T-cell (primary cell): Measurements from ENCODE around the gene S100Z. TPM values are rescaled to one million over a fixed set of nuclear protein-coding genes. Genes with fewer than 3 reads are reported as not detected.
A peak's percentile ranks its signal among the peaks of the same experiment; 100 is the strongest.

Source experiments
- ATAC-seq, 4 experiments: fragments of 200-7000 bp in 3 of 4; fragments of 150-1000 bp in 1 of 4; cut with Tn5 transposase; replicated peaks in 1 of 4; 1 replicate in 3 of 4; 2 replicates in 1 of 4; pipeline ENCODE4 v1.10.0; 2021; ENCODE audit warnings: moderate library complexity in 3 of 4, mild to moderate bottlenecking in 2 of 4, moderate number of reproducible peaks in 1 of 4
- CTCF ChIA-PET, 2 donors: fragments of 300-600 bp; sonication (Branson Sonifier 250); formaldehyde crosslinking; loops; one replicate each; lab custom pipeline; 2022; ENCODE audit warnings: antibody characterized with exemption in 2 of 2; lab: Charles Lee
- POLR2A ChIA-PET, 2 donors: fragments of 300-600 bp; sonication (Branson Sonifier 250); formaldehyde crosslinking; loops; one replicate each; lab custom pipeline; 2022; ENCODE audit warnings: antibody characterized with exemption in 2 of 2; lab: Charles Lee
- DNase-seq, 35 experiments: peaks; one replicate each; pipeline versions ENCODE4 v3.0.0 to v3.0.0-alpha.2; 2013 to 2023
- H3K27ac ChIP-seq: one replicate; pipeline ENCODE4 v1.5.1; 2013; ENCODE audit warnings: low read length
- H3K27me3 ChIP-seq, 2 experiments: replicated peaks in 1 of 2; 1 replicate in 1 of 2; 2 replicates in 1 of 2; pipeline versions ENCODE4 v1.6.1 to v1.7.0; 2013; ENCODE audit warnings: low read length in 1 of 2, mixed read lengths in 1 of 2; ENCODE audit not compliant: control insufficient read depth in 2 of 2, insufficient read depth in 2 of 2; ENCODE audit errors: extremely low read depth in 1 of 2
- H3K36me3 ChIP-seq, 2 donors: 1 replicate in 1 of 2; 2 replicates in 1 of 2; pipeline versions ENCODE4 v1.6.1 to v1.7.0; 2013; ENCODE audit warnings: low read length in 1 of 2; ENCODE audit not compliant: control insufficient read depth in 2 of 2, insufficient read depth in 1 of 2; ENCODE audit errors: extremely low read depth in 1 of 2
- H3K4me1 ChIP-seq, 2 experiments: 1 replicate in 1 of 2; 2 replicates in 1 of 2; pipeline versions ENCODE4 v1.6.1 to v1.7.0; 2013; ENCODE audit warnings: low read length in 2 of 2, mixed read lengths in 1 of 2; ENCODE audit not compliant: insufficient read depth in 2 of 2, control insufficient read depth in 1 of 2; ENCODE audit errors: extremely low read depth in 1 of 2
- H3K4me3 ChIP-seq, 2 donors: 1 replicate in 1 of 2; 2 replicates in 1 of 2; pipeline versions ENCODE4 v1.5.1 to v1.7.0; 2013; ENCODE audit warnings: mild to moderate bottlenecking in 2 of 2, low read length in 1 of 2, moderate library complexity in 1 of 2; ENCODE audit not compliant: control insufficient read depth in 1 of 2; ENCODE audit errors: extremely low read depth in 1 of 2
- H3K9me3 ChIP-seq: 2 replicates; pipeline ENCODE4 v1.7.0; 2013
- H3K27ac Mint-ChIP-seq, 2 donors: one replicate each; pipeline ENCODE4 v1.8.0; 2020 to 2021; ENCODE audit warnings: mild to moderate bottlenecking in 2 of 2, mixed read lengths in 2 of 2
- H3K27me3 Mint-ChIP-seq, 2 donors: one replicate each; pipeline ENCODE4 v1.8.0; 2021 to 2022; ENCODE audit warnings: mixed read lengths in 2 of 2
- H3K36me3 Mint-ChIP-seq: one replicate; pipeline ENCODE4 v1.8.0; 2021; ENCODE audit warnings: mixed read lengths
- H3K4me1 Mint-ChIP-seq, 3 donors: one replicate each; pipeline ENCODE4 v1.8.0; 2020 to 2022; ENCODE audit warnings: mixed read lengths in 3 of 3, mild to moderate bottlenecking in 1 of 3
- H3K4me3 Mint-ChIP-seq, 3 donors: one replicate each; pipeline ENCODE4 v1.8.0; 2020 to 2022; ENCODE audit warnings: mild to moderate bottlenecking in 3 of 3, mixed read lengths in 3 of 3, moderate library complexity in 3 of 3
- H3K9me3 Mint-ChIP-seq, 3 donors: one replicate each; pipeline ENCODE4 v1.8.0; 2020 to 2022; ENCODE audit warnings: mixed read lengths in 3 of 3
- WGBS: methylation state at CpG from one replicate; pipeline ENCODE4 v1.1.5; 2013; ENCODE audit warnings: missing lambda C conversion rate; ENCODE audit not compliant: insufficient coverage; 5-methylcytosine and 5-hydroxymethylcytosine counted together
- total RNA-seq, 35 experiments: library from RNA in 6 of 35; stranded (reverse) in 6 of 35; fragments of 120-200 nt in 1 of 35; gene quantifications; one replicate each; pipeline versions ENCODE4 v1.2.1 to v1.2.4 and lab custom pipeline; 2013 to 2026

The S100Z gene
- total RNA-seq, 5 donors from 2014 or later (not counting 1 experiment from before 2014, with no cell fraction given): 0.32 to 1.1 (median 0.42) TPM; not detected in 1

- ChIA-PET CTCF (interaction anchor here in 1 of 2 donors (0.6 kb wide), 1 partner anchor 115 kb away, joined by 3 read pairs; no protein-coding TSS in a partner anchor), POLR2A (no interaction called here)
- H3K27me3 ChIP-seq: peaks cover 0 to 18% of the 10 kb centered on the region in 2 experiments
- Mint-ChIP-seq H3K27me3 (peaks cover 15 to 21% of the 10 kb centered on the region in 2 donors), H3K4me1 (peaks cover 6 to 8% (median 7%) of the 10 kb centered on the region in 3 donors), H3K27ac (no peak overlapping the region), H3K4me3 (no peak overlapping the region), H3K36me3 (no peaks in the 10 kb centered on the region), H3K9me3 (no peaks in the 10 kb centered on the region)
- WGBS: 58% methylated on average over 2 of the region's 4 CpGs
- no peak overlapping the region for H3K4me3 ChIP-seq
- H3K9me3 ChIP-seq: no peaks in the 10 kb centered on the region
- no peaks in the 10 kb centered on the region for H3K36me3 ChIP-seq
- H3K27ac ChIP-seq: no peak overlapping the region
- DNase-seq: no peak
- peaks cover 4 to 6% of the 10 kb centered on the region in 2 experiments for H3K4me1 ChIP-seq
- no peak for ATAC-seq
These were observed 35.7 kb upstream of the S100Z start for GRCh38 chr5:76813982-76814562.

DNA sequence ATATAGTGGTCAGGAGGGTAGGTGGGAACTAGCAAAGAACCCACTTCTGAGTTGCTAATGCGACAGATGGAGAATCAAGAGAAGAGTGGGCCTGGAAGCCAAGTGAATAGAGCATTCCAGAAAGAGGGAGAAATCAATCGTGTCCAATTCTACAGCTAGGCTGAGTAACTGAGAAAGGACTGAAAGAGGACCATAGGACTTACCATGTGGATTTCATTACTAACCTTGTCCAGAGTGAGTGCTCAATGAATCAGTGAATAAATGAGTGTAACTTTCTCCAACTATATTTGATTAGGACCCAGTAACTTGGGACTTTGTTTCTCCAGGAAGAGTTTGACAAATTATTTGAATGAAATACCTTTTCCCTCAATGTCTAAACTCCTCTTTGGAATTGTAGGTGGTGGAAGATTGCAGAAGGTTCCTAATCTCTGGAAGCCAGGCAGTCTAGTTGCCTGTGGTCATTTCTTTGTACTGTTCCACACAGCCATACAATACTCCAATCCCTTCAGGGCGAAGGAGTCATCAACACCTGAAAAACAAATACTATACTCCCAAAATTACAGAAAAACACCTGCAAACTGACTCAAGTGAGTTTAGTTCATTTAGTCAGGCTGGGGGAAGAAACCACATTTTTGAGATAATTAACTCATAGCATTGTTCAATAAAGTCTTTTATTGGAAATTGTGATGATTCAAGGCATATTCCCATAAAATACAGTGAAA, 33.5 kb upstream of the S100Z start:
- ATAC-seq (no peak), DNase-seq (no peak)
- no peaks in the 10 kb centered on the region for H3K9me3 ChIP-seq
- H3K36me3 Mint-ChIP-seq: no peaks in the 10 kb centered on the region
- H3K27me3 Mint-ChIP-seq: peaks cover 18 to 21% of the 10 kb centered on the region in 2 donors
- H3K9me3 Mint-ChIP-seq: no peaks in the 10 kb centered on the region
- no peak overlapping the region for H3K4me3 ChIP-seq
- CTCF ChIA-PET: interaction anchor here (0.7 to 1.0 kb wide), 2 partner anchors 9 to 28 kb away, joined by 3 to 4 read pairs; no protein-coding TSS in a partner anchor
- no peak overlapping the region for H3K4me3 Mint-ChIP-seq
- POLR2A ChIA-PET: no interaction called here
- peaks cover 0 to 29% of the 10 kb centered on the region in 2 experiments for H3K27me3 ChIP-seq
- H3K27ac ChIP-seq: no peak overlapping the region
- peaks cover 11 to 24% (median 21%) of the 10 kb centered on the region in 3 donors for H3K4me1 Mint-ChIP-seq
- no peak overlapping the region for H3K27ac Mint-ChIP-seq
- peaks cover 9 to 18% of the 10 kb centered on the region in 2 experiments for H3K4me1 ChIP-seq
- 100% methylated on average over 1 of the region's 3 CpGs for WGBS
- no peaks in the 10 kb centered on the region for H3K36me3 ChIP-seq

GRCh38 chr5:76818844-76819831, 30.7 kb upstream of the S100Z start, which contains the start of gene F2RL1:
Gene F2RL1, plus strand, starts transcription at chr5:76819030. Its CDS starts 153 bp downstream, at chr5:76819183.
- peaks cover 0 to 29% of the 10 kb centered on the region in 2 experiments for H3K27me3 ChIP-seq
- H3K9me3 ChIP-seq: no peaks in the 10 kb centered on the region
- ATAC-seq (peak; percentile 84 to 90 (median 86)), DNase-seq (peak in 34 of 35 experiments; percentile 12 to 61 (median 34))
- POLR2A ChIA-PET: interaction anchor here in 1 of 2 donors (0.6 to 0.7 kb wide), 3 partner anchors 221 to 805 kb away, joined by 3 to 8 read pairs (median 3); no protein-coding TSS in a partner anchor
- peaks cover 16 to 26% (median 21%) of the 10 kb centered on the region in 3 donors for H3K4me1 Mint-ChIP-seq
- peaks cover 18 to 21% of the 10 kb centered on the region in 2 donors for H3K27me3 Mint-ChIP-seq
- no peaks in the 10 kb centered on the region for H3K9me3 Mint-ChIP-seq
- peak within 1 kb of the TSS; percentile 82 to 85 (median 84) for H3K4me3 Mint-ChIP-seq
- H3K27ac Mint-ChIP-seq: peak within 1 kb of the TSS in 1 of 2 donors; percentile 55
- CTCF ChIA-PET: interaction anchor here in 1 of 2 donors (0.6 kb wide), 1 partner anchor 32 kb away, joined by 3 read pairs; no protein-coding TSS in a partner anchor
- peaks cover 3% of the 10 kb centered on the region for H3K36me3 Mint-ChIP-seq
- H3K4me3 ChIP-seq: peak within 1 kb of the TSS; percentile 73 to 96
- 2% methylated on average over 61 of the region's 72 CpGs for WGBS
- peaks cover 9 to 18% of the 10 kb centered on the region in 2 experiments for H3K4me1 ChIP-seq
- no peak within 1 kb of the TSS for H3K27ac ChIP-seq
- H3K36me3 ChIP-seq: no peaks in the 10 kb centered on the region

DNA sequence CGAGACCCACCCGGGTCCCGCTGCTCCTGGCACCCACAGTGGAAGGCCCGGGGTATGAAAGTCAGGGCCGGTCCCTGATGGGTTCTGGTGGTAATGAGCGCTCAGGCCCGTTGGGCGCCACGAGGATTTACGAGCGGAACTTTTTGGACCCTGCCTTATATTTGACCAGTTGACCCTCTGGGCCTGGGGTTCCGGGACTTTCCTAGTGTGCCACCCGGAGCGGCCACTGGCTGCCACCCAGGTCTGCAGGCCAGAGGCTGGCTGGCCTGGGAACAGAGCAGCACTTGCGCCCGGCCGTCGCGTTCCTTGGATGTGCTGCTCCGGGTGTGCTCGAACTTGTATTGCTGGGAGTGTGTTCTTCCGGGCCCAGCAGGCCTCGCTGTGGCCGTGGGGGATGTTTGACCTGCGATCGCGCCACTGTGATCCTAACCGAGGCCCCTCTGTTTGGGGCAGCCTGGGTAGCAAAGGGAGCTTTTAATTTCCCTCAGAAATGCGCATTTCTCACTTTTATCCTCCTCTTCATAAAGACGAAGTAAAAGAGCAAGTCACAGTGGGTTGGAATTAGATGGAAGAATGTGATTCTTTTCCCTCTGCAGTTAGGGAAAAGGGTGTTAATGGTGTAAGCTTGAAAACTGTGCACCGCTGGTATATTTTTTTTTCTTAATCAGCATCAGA, 29.8 kb upstream of the S100Z start:
- CTCF ChIA-PET: no interaction called here
- POLR2A ChIA-PET: interaction anchor here in 1 of 2 donors (0.6 to 0.7 kb wide), 2 partner anchors 222 to 516 kb away, joined by 3 to 8 read pairs; no protein-coding TSS in a partner anchor
- ATAC-seq: no peak
- H3K4me1 Mint-ChIP-seq: peaks cover 16 to 26% (median 21%) of the 10 kb centered on the region in 3 donors
- 38% methylated on average over 24 of the region's 31 CpGs for WGBS
- no peaks in the 10 kb centered on the region for H3K9me3 ChIP-seq
- H3K4me1 ChIP-seq: peaks cover 9 to 18% of the 10 kb centered on the region in 2 experiments
- H3K27me3 ChIP-seq: peaks cover 0 to 29% of the 10 kb centered on the region in 2 experiments
- H3K27me3 Mint-ChIP-seq: peaks cover 18 to 21% of the 10 kb centered on the region in 2 donors
- no peak overlapping the region for H3K27ac Mint-ChIP-seq
- peak overlapping the region; percentile 82 to 85 (median 84) for H3K4me3 Mint-ChIP-seq
- H3K27ac ChIP-seq: no peak overlapping the region
- H3K36me3 Mint-ChIP-seq: peaks cover 3% of the 10 kb centered on the region
- H3K4me3 ChIP-seq: peak overlapping the region; percentile 73 to 96
- H3K36me3 ChIP-seq: no peaks in the 10 kb centered on the region
- H3K9me3 Mint-ChIP-seq: peaks cover 0 to 2% (median 0%) of the 10 kb centered on the region in 3 donors
- DNase-seq: peak in 1 of 35 experiments; percentile 2

- POLR2A ChIA-PET: no interaction called here
These were observed 29.3 kb upstream of the S100Z start for GRCh38 chr5:76820526-76820890.

More at GRCh38 chr5:76820526-76820890, 29.3 kb upstream of the S100Z start:
- Mint-ChIP-seq H3K4me1 (peaks cover 16 to 26% (median 21%) of the 10 kb centered on the region in 3 donors), H3K27me3 (peaks cover 16 to 17% of the 10 kb centered on the region in 2 donors), H3K27ac (no peak overlapping the region), H3K9me3 (peaks cover 0 to 2% (median 0%) of the 10 kb centered on the region in 3 donors), H3K4me3 (peak overlapping the region; percentile 82 to 85 (median 84)), H3K36me3 (peaks cover 5% of the 10 kb centered on the region)
- no peak for DNase-seq
- peaks cover 0 to 29% of the 10 kb centered on the region in 2 experiments for H3K27me3 ChIP-seq
- no peak for ATAC-seq
- CTCF ChIA-PET: interaction anchor here in 1 of 2 donors (0.5 kb wide), 1 partner anchor 359 kb away, joined by 4 read pairs; no protein-coding TSS in a partner anchor
- no CpG with 5 or more reads among the region's 2 CpGs for WGBS
- H3K4me1 ChIP-seq: peaks cover 9 to 18% of the 10 kb centered on the region in 2 experiments
- no peaks in the 10 kb centered on the region for H3K36me3 ChIP-seq
- H3K4me3 ChIP-seq: no peak overlapping the region
- no peak overlapping the region for H3K27ac ChIP-seq
- H3K9me3 ChIP-seq: no peaks in the 10 kb centered on the region
